C1 segment of cervical spinal cord (tissue), 14 donors: ENCODE data around the gene AARS2.

Experiments used
- DNase-seq, 14 donors: peaks; one replicate each; lab custom pipeline; 2025; lab: John Stamatoyannopoulos, UW

AARS2 gene

GRCh38 chr6:44301106-44301505 lies 12.0 kb downstream of the AARS2 start:
- DNase-seq = no peak

GRCh38 chr6:44300292-44300823 lies 12.8 kb downstream of the AARS2 start:
- no peak for DNase-seq

GRCh38 chr6:44298864-44299263 lies 14.3 kb downstream of the AARS2 start:
- DNase-seq = no peak

DNA sequence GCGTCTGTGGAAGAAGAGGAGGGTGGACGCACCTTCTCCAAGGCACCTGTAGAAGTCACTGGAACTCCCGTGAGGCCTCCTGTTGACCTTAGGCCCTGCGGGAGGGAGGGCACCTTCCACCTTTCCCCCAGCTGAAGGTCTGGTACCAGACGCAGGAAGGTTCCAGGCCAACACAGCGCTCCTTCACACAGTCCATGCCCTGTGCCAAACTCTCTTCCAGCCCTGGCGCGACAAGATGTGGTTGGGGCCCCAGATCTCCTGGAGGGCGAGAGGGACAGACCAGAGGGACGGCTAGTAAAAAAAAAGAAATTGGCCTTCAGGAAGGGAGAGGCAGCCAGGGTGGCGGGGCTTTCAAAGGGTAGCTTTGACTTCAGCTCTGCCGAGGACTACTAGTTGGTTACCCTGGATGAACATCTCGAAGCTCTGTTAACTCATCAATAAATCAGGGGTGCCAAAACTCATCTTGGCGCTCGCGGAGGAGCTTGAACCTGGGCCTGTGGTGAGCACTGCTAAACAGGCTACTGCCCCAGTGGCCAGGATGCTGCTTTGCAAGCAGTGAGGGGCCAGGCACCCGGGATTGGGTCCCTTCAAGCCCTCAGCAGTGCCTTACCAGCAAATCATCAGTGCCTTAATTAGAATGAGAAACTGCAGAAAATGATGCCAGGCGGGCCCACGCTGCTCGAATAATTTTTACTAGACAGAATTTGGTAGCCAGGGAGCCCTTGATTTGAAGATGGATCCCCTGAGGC lies 14.9 kb downstream of the AARS2 start:
- no peak for DNase-seq

DNA sequence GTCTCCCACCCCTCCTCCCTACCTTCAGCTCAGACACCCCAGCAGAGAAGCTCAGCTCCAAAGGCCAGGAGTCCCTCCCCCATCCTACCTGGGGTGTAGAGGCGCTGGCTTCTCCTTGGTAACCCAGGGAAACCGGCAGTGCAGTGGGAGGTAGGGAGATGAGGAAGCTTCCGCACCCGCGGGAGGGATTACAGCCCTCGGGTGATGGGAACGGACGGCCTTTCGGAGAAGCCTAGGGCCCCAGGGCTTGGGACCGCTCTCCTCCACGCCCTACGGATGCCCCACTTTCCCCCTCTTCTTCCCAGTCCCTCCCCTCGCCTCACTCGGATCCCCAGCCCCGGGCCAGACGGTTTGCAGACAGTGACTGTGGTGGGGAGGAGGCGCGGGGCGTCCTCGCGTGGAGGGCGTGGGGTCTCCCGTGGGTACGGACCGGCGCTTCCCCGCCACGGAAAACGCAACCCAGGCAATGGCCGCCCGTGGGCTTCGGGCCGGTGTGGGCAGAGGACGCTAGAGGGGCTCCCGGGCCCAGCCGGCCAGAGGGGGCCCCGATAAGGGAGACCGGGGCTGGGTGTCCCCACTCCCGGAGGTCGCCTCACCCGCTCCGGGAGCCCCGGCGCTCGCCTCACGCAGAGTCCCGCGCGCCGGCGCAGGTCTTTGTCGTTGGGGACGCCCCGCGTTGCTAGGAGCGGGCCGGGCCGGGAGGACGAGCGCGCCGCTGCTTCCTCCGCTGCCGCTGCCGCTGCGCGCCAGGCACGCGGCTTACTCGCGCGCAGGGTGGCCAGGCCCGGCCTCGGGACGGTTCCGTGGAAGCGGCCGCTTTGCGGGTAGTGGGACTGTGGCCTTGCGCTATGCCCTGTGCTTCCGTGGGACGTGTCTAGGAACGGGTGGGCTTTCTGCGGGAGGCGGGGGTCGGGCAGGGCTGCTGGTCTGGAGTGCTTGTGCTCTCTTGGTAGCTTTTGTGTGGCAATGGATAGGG lies 15.8 kb downstream of the AARS2 start:
- DNase-seq = peak in 6 of 14 donors; percentile 9 to 54 (median 22)

DNA sequence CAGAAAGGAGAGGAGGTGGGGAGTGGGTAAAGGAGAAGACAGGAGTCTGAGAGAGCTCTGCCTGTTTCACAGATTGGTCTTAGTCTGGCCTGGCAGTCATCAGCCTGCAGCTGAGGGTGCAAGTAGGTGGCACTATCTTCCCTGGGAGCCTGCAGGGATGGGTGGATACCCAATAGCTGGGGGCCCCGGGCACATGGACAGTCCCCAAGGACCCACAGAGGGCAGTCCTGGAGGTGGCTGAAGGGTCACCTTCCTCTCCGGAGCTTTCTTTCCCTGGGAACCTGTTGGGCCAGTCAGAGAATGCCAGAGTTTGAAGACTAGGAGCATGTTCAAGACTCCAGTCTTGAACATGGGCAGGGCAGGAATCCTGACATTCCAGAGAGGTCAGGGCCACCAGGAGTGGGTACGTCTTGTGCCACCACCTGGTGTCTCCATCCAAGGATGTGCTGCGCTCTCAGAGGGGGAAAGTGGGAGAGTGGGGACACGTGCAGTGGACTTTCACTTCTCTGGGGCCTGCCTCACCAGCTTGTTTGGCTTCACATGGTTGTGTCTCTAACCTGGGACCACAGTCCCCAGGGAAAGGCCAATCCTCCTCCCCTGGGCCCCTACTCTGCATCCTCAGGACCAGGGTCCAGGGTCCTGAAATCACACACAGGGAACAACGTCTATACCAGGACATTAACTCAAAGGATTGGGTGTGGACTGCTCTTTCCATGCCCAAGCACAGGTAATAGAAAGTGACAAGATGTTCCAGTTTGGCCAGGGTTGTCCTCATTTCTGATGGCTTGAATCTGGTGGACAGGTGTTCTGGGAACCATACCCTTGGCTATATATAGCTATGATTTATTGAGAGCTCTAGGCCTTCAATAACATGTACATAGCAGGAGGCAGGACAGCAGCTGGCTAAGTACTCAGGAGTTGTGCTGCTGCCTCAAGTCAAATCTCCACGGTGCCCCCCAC lies 18.0 kb downstream of the AARS2 start:
- DNase-seq = no peak

DNA sequence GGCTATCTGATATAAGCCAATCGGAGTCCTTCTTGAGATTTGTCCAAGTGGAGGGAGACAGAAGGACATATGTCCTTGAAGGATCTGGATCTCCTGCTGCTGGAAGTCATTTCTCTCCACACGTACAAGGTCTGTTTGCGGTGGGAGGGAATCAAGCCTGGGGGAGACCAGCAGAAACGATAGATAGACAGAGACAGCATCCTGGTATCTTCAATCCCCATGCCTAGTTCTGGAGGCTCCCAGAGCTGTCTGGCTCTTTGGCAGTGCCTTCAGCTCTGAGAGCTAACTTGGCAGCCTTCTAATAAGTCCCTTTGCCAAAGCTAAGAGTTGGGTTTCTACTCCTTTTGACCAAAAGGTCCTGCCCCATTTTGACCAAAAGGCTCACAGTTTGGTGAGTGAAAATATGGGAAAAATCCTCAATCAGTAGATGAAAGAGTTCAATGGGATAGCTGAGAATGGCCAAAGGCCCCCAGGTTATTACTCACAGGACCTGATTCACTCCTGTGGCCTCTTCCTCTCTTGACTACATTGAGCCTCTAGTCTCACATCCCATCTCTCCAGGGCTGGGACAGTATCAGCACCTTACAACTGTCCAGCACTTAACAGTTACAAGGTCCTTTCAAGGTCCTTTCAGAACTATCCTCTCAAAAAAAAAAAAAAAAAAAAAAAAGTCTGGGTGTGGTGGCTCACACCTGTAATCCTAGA lies 20.3 kb downstream of the AARS2 start:
- peak in 1 of 14 donors; percentile 77 for DNase-seq

DNA sequence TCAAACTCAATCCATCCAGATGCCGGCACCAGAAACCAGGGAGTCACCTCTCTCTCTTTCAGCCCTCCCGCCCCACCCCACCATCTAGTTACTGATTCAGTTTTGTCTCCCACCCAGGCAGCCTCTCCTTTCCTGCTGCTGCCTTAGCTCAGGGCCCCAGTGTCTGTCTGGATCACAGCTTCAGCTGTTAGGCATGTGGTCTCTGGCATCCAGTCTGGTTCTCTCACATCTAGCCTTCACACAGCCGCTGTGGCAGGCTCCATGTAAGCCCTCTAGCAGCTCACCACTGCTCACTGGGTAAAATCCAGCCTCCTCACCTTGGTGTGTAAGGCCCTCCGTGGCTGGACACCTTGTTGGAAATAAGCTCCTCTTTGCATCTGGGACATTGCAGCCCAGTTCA lies 21.3 kb downstream of the AARS2 start:
- DNase-seq = no peak

- DNase-seq = peak in 3 of 14 donors; percentile 33 to 98 (median 44)
Observed at GRCh38 chr6:44289726-44290260, 23.4 kb downstream of the AARS2 start.

GRCh38 chr6:44286747-44287146 lies 26.4 kb downstream of the AARS2 start:
- DNase-seq = no peak

DNA sequence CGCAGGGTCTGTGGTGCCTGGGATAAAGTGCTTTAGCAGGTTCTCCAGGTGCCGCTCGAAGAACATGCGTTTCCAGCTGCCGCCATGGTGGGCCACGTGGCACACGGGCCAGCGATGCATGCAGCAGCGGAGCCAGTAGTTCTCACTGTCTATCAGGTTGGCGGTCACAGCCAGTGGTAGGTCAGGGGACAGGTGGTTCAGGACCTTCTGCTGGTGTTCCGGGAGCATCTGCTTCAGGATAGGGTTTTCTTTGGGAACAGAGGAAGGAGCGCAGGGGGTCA lies 26.9 kb downstream of the AARS2 start:
- no peak for DNase-seq

GRCh38 chr6:44285552-44286284 lies 27.4 kb downstream of the AARS2 start:
- DNase-seq = no peak

- peak in 1 of 14 donors; percentile 78 for DNase-seq
Observed at GRCh38 chr6:44284867-44285266, 28.3 kb downstream of the AARS2 start.

DNA sequence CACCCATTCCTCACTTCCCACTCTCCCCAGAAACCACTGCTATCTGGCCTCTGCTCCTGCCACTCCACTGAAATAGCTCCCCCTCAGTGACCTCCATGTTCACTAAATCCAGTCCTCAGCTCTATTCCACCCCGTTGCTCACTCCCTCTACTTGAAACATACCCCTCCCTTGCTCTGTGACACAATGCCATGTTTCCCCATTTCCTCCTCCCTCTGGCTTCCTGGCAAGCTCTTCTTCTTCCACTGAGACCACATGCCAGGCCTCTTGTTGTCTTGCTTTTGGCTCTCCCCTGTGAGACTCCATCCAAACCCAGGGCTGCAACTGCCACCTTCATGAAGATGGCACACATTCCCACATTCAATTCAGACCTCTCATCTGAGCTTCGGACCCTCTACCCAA lies 29.0 kb downstream of the AARS2 start:
- DNase-seq = peak in 7 of 14 donors; percentile 9 to 98 (median 32)

DNA sequence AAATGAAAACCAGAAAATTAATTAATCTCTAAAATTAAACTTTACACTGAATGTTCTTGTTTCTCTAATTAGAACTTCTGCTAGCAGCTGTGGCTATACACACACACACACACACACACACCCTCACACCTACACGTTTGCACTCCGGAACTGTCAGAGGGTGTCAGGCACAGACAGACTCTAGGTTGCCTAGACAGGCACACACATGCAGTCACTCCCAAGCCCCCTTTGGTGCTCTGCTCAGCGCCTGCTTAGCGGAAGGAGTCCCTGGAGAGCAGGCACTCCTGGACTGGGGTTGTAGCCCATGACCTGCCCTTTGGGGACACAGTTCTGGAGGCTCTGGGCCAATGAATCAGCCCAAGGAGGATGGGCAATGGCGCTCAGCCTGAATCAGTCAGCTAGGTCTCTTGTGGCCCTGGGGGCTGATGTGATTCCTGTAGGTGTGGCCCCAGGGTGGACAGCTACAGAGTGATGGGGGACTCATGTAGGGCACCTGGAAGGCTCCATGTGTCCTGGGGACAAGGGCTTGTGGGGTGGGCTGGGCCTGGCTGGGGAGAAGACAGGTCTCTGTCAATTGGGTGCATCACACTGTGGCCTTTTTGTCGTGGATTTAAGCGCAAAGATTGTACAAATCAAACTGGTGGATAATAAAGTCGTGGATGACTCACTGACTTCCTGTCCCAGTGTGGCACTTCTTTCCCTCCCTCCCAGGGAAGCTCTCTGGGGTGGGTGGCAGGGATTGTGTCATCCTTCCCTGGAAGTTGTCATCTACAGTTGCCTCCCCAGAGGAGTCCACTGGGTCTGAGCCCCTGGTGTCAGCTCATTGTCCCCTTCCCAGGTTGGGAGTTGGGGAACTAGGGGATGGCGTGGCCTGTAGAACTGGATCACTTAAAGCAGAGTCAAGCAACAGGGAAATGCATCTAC lies 34.1 kb downstream of the AARS2 start:
- DNase-seq = no peak

DNA sequence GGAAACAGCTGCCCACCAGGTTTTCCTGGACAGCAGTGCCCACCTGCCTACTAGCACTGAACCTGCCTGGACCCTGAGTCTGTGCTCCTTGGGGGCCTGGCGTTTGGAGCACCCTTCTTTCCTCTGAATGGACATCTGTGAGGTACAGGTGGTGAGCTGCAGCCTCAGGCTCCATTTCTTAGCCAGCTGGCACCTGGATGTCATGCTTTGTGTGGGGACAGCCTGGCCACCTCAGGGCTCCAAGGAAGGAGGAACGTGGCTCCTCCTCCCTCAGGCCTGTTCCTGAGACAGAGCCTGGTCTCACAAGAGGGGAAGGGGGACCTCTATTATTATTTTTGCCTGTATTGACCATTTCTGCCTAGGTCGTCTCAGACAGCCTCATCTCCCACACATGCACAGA lies 34.8 kb downstream of the AARS2 start:
- peak in 2 of 14 donors; percentile 27 to 94 for DNase-seq

DNA sequence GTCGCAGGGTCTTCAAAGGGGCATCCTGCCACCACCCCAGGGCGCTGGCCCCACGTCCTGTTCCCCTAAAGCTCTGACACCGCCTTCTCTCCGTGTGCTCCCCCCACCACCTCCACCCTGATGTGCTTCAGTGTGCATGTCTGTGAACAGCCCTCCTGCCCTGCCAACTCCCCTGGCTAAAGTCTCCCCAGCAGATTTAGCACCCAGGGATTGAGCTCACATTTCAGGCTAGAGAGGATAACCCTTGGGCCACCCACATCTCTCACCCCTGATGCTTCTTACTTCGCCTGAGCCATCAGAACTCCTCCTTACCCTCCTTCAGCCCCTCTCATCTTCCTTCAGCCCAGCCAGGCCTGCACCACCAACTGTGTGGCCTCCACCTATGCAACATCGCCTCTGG lies 35.4 kb downstream of the AARS2 start:
- no peak for DNase-seq
